ENCODE measurements around the gene CFAP61.

Gene CFAP61

GRCh38 chr20:20393207-20394120 is 341.1 kb downstream of the CFAP61 start:
- TF ChIP-seq POLR2A (IDR thresholded peaks at IDR 0.05; ENCODE audit: extremely low read depth, insufficient read length) (no peak), MYC (IDR thresholded peaks at IDR 0.05; ENCODE audit: low read depth, low read length) (no peak), MAX (IDR thresholded peaks at IDR 0.05; ENCODE audit: low read depth, low read length) (no peak), CTCF (IDR thresholded peaks at IDR 0.05; ENCODE audit: low read depth, low read length) (no peak)
- DNase-seq (ENCODE audit: low read depth), result peak; percentile 91
- H3K4me3 ChIP-seq (ENCODE audit: low read depth, low read length), result no peak overlapping the region

GRCh38 chr20:20395087-20395486 is 342.8 kb downstream of the CFAP61 start:
- TF ChIP-seq CTCF (IDR thresholded peaks at IDR 0.05; ENCODE audit: low read depth, low read length) (no peak), POLR2A (IDR thresholded peaks at IDR 0.05; ENCODE audit: extremely low read depth, insufficient read length) (no peak), MYC (IDR thresholded peaks at IDR 0.05; ENCODE audit: low read depth, low read length) (no peak), MAX (IDR thresholded peaks at IDR 0.05; ENCODE audit: low read depth, low read length) (no peak)
- no peak overlapping the region for H3K4me3 ChIP-seq (ENCODE audit: low read depth, low read length)
- no peak for DNase-seq (ENCODE audit: low read depth)

- TF ChIP-seq CTCF (IDR thresholded peaks at IDR 0.05; ENCODE audit: low read depth, low read length) (no peak), POLR2A (IDR thresholded peaks at IDR 0.05; ENCODE audit: extremely low read depth, insufficient read length) (no peak), MYC (IDR thresholded peaks at IDR 0.05; ENCODE audit: low read depth, low read length) (no peak), MAX (IDR thresholded peaks at IDR 0.05; ENCODE audit: low read depth, low read length) (no peak)
- H3K4me3 ChIP-seq (ENCODE audit: low read depth, low read length), result no peak overlapping the region
- DNase-seq (ENCODE audit: low read depth), result no peak
Observed at GRCh38 chr20:20395903-20396568, 343.7 kb downstream of the CFAP61 start.

- no peak overlapping the region for H3K4me3 ChIP-seq (ENCODE audit: low read depth, low read length)
- no peak for DNase-seq (ENCODE audit: low read depth)
Observed at GRCh38 chr20:20396794-20397193, 344.5 kb downstream of the CFAP61 start.

GRCh38 chr20:20398123-20398522 is 345.8 kb downstream of the CFAP61 start:
- DNase-seq (ENCODE audit: low read depth), result no peak
- no peak for TF ChIP-seq POLR2A (IDR thresholded peaks at IDR 0.05; ENCODE audit: extremely low read depth, insufficient read length)
- TF ChIP-seq CTCF (IDR thresholded peaks at IDR 0.05; ENCODE audit: low read depth, low read length), result no peak
- no peak for TF ChIP-seq MYC (IDR thresholded peaks at IDR 0.05; ENCODE audit: low read depth, low read length)
- no peak for TF ChIP-seq MAX (IDR thresholded peaks at IDR 0.05; ENCODE audit: low read depth, low read length)
- H3K4me3 ChIP-seq (ENCODE audit: low read depth, low read length), result no peak overlapping the region

More at GRCh38 chr20:20396794-20397193, 344.5 kb downstream of the CFAP61 start:
- no peak for TF ChIP-seq MYC (IDR thresholded peaks at IDR 0.05; ENCODE audit: low read depth, low read length)
- TF ChIP-seq CTCF (IDR thresholded peaks at IDR 0.05; ENCODE audit: low read depth, low read length), result no peak
- no peak for TF ChIP-seq POLR2A (IDR thresholded peaks at IDR 0.05; ENCODE audit: extremely low read depth, insufficient read length)
- TF ChIP-seq MAX (IDR thresholded peaks at IDR 0.05; ENCODE audit: low read depth, low read length), result no peak

All from NB4 (cell line).